ENCODE data around the gene SLC50A1.

Gene SLC50A1

DNA sequence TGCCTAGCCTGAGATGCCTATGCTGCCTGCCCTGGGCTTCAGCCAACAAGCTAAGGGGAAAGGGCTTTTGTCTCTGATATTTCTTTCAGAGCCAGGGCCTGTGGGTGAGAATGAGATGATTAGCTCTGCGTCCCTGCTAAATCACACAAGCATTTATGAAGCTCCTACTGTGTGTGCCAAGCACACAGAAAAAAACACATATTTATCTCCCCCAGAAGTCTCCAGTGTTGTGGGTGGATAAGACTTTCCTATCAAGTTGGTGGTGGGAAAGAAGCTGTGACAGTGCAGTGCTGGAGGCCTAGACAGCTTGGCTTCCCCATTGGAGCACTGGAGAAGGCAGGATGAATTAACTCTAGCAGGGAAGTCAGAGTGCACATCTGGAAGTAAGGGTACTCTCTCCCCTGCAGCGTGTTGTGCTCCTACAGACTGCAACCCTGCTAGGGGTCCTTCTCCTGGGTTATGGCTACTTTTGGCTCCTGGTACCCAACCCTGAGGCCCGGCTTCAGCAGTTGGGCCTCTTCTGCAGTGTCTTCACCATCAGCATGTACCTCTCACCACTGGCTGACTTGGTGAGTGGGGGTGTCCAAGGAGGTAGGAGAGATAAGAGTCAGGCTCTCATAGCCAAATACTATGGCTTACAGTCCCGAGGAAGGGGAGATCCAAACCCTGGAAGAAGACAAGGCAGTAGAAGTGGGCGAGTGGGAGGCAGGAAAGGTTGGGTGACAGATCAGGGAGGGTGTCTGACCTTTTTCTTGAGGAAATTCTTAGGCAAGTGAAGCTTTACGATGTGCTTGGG is 1.7 kb downstream of the SLC50A1 start:
- CTCF ChIA-PET: interaction anchor here (0.7 to 1.9 kb wide), 8 partner anchors 11 to 606 kb away, joined by 3 to 7 read pairs (median 4); partner anchors contain the start of gene KRTCAP2

DNA sequence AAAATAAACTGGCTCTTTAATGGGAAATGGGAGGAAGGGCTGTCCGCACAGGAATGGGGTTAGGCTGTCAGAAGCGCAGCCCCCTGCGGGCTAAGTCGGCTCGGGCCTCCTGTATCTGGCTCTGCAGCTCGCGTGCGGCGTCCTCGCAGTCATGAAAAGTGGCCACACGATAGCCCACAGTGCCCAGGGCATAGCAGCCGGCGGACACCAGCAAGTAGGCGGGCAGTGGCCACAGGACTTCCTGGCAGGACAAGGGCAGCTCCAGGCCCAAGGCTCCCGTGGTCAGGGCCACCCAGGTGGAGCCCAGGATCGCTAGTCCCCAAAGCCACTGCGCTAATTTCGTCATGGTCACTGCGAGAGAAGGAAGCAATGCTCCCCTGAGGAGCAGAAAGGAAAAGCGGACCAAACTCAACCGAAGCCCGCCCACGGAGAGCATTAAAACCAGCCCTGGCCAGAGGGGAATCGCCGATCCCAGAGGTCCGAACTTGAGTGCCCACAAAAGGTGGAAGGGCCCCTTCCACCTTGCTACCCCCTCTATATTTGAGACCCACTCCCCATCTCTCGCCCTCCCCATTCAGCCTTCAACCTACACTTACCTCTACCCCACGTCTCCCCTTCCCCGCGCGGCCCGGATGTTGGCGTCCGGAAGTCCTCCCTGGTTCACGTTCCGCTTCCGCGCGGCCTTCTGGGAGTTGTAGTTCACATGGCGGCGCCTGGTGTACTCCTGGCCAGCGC is 4.4 kb downstream of the SLC50A1 start, which contains the start of gene DPM3:
Gene DPM3, minus strand, starts transcription at position 637 of the 735 bp plus-strand sequence. Its CDS starts 291 bp downstream, at position 346.
- Histone ChIP-seq H3K9me3 (ENCODE audit: control insufficient read depth, insufficient read depth, low read depth, low read length) (no peaks in the 10 kb centered on the region), H3K4me3 (ENCODE audit: low read depth, low read length) (peak within 1 kb of the TSS; percentile 79), H3K36me3 (ENCODE audit: control insufficient read depth in 2 of 2, insufficient read depth in 1 of 2, low read length in 2 of 2) (peaks cover 0 to 19% of the 10 kb centered on the region in 2 experiments; a peak in 2 of 3 replicates), H3K27ac (ENCODE audit: extremely low read depth, low read depth, low read length) (peak within 1 kb of the TSS; percentile 60), H3K4me1 (ENCODE audit: control insufficient read depth, insufficient read depth, low read length) (no peaks in the 10 kb centered on the region)
- POLR2A ChIA-PET: interaction anchor here (1.0 to 1.5 kb wide), 4 partner anchors 12 to 55 kb away, joined by 3 to 5 read pairs (median 4); no protein-coding TSS in a partner anchor
- CTCF ChIA-PET: interaction anchor here (1.0 to 1.1 kb wide), 3 partner anchors 31 to 54 kb away, joined by 3 read pairs; partner anchors contain the start of gene KRTCAP2
- peak; percentile 81; the same call in 1 of the 2 replicates for TF ChIP-seq ZBTB1 (tag by site-specific recombination; IDR thresholded peaks at IDR 0.05)
- TF ChIP-seq ZNF529 (tag by site-specific recombination; IDR thresholded peaks at IDR 0.05; ENCODE audit: insufficient replicate concordance): no peak
- no peak for TF ChIP-seq ZNF776 (tag by site-specific recombination; IDR thresholded peaks at IDR 0.05; ENCODE audit: borderline replicate concordance)
- TF ChIP-seq, protein P1, sequence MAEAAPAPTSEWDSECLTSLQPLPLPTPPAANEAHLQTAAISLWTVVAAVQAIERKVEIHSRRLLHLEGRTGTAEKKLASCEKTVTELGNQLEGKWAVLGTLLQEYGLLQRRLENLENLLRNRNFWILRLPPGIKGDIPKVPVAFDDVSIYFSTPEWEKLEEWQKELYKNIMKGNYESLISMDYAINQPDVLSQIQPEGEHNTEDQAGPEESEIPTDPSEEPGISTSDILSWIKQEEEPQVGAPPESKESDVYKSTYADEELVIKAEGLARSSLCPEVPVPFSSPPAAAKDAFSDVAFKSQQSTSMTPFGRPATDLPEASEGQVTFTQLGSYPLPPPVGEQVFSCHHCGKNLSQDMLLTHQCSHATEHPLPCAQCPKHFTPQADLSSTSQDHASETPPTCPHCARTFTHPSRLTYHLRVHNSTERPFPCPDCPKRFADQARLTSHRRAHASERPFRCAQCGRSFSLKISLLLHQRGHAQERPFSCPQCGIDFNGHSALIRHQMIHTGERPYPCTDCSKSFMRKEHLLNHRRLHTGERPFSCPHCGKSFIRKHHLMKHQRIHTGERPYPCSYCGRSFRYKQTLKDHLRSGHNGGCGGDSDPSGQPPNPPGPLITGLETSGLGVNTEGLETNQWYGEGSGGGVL (tag by site-specific recombination; IDR thresholded peaks at IDR 0.05): peak; percentile 86
- peak; percentile 75 for TF ChIP-seq KLF8 (tag by site-specific recombination; IDR thresholded peaks at IDR 0.05)
- TF ChIP-seq SP7 (tag by site-specific recombination; IDR thresholded peaks at IDR 0.05): peak; percentile 80
- peak; percentile 23; the same call in 1 of the 2 replicates for TF ChIP-seq KLF10 (tag by site-specific recombination; IDR thresholded peaks at IDR 0.05)
- TF ChIP-seq GLIS2 (tag by site-specific recombination; IDR thresholded peaks at IDR 0.05): peak; percentile 93
- TF ChIP-seq, protein P2, sequence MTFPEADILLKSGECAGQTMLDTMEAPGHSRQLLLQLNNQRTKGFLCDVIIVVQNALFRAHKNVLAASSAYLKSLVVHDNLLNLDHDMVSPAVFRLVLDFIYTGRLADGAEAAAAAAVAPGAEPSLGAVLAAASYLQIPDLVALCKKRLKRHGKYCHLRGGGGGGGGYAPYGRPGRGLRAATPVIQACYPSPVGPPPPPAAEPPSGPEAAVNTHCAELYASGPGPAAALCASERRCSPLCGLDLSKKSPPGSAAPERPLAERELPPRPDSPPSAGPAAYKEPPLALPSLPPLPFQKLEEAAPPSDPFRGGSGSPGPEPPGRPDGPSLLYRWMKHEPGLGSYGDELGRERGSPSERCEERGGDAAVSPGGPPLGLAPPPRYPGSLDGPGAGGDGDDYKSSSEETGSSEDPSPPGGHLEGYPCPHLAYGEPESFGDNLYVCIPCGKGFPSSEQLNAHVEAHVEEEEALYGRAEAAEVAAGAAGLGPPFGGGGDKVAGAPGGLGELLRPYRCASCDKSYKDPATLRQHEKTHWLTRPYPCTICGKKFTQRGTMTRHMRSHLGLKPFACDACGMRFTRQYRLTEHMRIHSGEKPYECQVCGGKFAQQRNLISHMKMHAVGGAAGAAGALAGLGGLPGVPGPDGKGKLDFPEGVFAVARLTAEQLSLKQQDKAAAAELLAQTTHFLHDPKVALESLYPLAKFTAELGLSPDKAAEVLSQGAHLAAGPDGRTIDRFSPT (tag by site-specific recombination; IDR thresholded peaks at IDR 0.05): 0 out of 2 replicates have a peak, but pooled peaks have one; percentile 50
- no peak for TF ChIP-seq ZNF837 (tag by site-specific recombination; IDR thresholded peaks at IDR 0.05)
- peak; percentile 89 for TF ChIP-seq EGR2 (tag by site-specific recombination; IDR thresholded peaks at IDR 0.05; ENCODE audit: low read depth)
- TF ChIP-seq, protein P3, sequence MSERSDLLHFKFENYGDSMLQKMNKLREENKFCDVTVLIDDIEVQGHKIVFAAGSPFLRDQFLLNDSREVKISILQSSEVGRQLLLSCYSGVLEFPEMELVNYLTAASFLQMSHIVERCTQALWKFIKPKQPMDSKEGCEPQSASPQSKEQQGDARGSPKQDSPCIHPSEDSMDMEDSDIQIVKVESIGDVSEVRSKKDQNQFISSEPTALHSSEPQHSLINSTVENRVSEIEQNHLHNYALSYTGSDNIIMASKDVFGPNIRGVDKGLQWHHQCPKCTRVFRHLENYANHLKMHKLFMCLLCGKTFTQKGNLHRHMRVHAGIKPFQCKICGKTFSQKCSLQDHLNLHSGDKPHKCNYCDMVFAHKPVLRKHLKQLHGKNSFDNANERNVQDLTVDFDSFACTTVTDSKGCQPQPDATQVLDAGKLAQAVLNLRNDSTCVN (tag by site-specific recombination; optimal IDR thresholded peaks at IDR 0.05): peak; percentile 51
- TF ChIP-seq ZNF146 (tag by site-specific recombination; IDR thresholded peaks at IDR 0.05): 0 out of 2 replicates have a peak, but pooled peaks have one; percentile 2
- TF ChIP-seq, protein P4, sequence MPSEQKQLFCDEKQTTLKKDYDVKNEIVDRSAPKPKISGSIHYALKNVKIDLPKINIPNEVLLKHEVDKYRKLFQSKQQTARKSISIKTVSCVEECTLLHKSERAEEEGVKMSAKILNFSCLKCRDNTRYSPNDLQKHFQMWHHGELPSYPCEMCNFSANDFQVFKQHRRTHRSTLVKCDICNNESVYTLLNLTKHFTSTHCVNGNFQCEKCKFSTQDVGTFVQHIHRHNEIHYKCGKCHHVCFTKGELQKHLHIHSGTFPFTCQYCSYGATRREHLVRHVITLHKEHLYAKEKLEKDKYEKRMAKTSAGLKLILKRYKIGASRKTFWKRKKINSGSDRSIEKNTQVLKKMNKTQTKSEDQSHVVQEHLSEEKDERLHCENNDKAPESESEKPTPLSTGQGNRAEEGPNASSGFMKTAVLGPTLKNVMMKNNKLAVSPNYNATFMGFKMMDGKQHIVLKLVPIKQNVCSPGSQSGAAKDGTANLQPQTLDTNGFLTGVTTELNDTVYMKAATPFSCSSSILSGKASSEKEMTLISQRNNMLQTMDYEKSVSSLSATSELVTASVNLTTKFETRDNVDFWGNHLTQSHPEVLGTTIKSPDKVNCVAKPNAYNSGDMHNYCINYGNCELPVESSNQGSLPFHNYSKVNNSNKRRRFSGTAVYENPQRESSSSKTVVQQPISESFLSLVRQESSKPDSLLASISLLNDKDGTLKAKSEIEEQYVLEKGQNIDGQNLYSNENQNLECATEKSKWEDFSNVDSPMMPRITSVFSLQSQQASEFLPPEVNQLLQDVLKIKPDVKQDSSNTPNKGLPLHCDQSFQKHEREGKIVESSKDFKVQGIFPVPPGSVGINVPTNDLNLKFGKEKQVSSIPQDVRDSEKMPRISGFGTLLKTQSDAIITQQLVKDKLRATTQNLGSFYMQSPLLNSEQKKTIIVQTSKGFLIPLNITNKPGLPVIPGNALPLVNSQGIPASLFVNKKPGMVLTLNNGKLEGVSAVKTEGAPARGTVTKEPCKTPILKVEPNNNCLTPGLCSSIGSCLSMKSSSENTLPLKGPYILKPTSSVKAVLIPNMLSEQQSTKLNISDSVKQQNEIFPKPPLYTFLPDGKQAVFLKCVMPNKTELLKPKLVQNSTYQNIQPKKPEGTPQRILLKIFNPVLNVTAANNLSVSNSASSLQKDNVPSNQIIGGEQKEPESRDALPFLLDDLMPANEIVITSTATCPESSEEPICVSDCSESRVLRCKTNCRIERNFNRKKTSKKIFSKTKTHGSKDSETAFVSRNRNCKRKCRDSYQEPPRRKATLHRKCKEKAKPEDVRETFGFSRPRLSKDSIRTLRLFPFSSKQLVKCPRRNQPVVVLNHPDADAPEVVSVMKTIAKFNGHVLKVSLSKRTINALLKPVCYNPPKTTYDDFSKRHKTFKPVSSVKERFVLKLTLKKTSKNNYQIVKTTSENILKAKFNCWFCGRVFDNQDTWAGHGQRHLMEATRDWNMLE (tag by site-specific recombination; conservative IDR thresholded peaks at IDR 0.05; ENCODE audit: low read depth): peak; percentile 98
- peak; percentile 76 for TF ChIP-seq SP3 (tag by site-specific recombination; IDR thresholded peaks at IDR 0.05)
- TF ChIP-seq ZNF701 (tag by site-specific recombination; IDR thresholded peaks at IDR 0.05): no peak
- peak; percentile 71; the same call in 1 of the 2 replicates for TF ChIP-seq GLI4 (tag by site-specific recombination; IDR thresholded peaks at IDR 0.05)
- TF ChIP-seq, protein P5, sequence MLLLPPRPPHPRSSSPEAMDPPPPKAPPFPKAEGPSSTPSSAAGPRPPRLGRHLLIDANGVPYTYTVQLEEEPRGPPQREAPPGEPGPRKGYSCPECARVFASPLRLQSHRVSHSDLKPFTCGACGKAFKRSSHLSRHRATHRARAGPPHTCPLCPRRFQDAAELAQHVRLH (tag by site-specific recombination; IDR thresholded peaks at IDR 0.05): peak; percentile 98

More for the DNA sequence above, 1.7 kb downstream of the SLC50A1 start:
- no peak for TF ChIP-seq ZNF223 (tag by site-specific recombination; IDR thresholded peaks at IDR 0.05)
- TF ChIP-seq PRDM1 (tag by site-specific recombination; IDR thresholded peaks at IDR 0.05): 0 out of 2 replicates have a peak, but pooled peaks have one; percentile 21
- H3K36me3 ChIP-seq (ENCODE audit: control insufficient read depth in 2 of 2, insufficient read depth in 1 of 2, low read length in 2 of 2): peaks cover 3 to 41% of the 10 kb centered on the region in 2 experiments; a peak in 2 of 3 replicates
- no peaks in the 10 kb centered on the region for H3K4me1 ChIP-seq (ENCODE audit: control insufficient read depth, insufficient read depth, low read length)
- H3K9me3 ChIP-seq (ENCODE audit: control insufficient read depth, insufficient read depth, low read depth, low read length): no peaks in the 10 kb centered on the region
- POLR2A ChIA-PET: interaction anchor here (1.0 to 1.6 kb wide), 3 partner anchors 11 to 87 kb away, joined by 3 to 7 read pairs (median 3); no protein-coding TSS in a partner anchor
- H3K4me3 ChIP-seq (ENCODE audit: low read depth, low read length): no peak overlapping the region
- no peak overlapping the region for H3K27ac ChIP-seq (ENCODE audit: extremely low read depth, low read depth, low read length)

All from HEK293 (cell line).